Superior temporal gyrus (tissue), 1 donor: ENCODE data around the gene CIAO2B.

Source experiments
- DNase-seq: peaks from one replicate; pipeline ENCODE4 v3.0.0-alpha.2; 2016; ENCODE audit errors: extremely low spot score

The CIAO2B gene

DNA sequence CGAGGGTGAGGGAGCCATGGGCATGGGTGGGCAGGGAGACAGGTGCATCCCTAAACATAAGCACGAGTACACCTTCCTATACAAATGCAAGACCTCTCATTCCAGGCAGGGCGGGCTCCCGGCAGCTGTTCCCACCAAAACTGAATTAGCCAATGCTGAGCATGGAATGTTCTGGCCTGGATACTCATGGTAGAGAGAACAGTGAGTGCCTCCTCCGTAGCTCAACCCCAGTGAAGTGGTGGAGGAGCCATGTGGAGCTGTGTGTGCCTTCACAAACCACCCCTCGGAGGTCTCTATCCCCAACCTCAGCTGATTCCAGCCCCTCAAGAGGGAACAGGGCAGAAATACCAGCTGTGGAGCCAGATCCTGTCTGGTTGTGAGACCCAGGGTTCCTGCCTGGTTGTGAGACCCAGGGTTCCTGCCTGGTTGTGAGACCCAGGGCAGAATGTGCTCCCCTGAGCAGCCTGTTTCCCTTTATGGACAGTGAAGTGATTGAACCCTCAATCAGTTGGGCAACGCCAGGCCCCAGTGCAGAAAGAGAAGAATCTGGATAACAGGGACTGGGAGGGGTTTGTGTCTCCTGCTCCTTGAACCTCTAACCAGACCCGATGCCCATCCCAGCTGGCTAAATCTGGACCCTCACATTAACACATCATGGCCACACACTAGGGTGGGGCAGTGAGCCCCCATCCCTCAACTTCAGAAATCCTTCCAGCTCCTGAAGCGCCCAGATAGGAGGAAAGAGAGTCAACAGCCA is 13.1 kb downstream of the CIAO2B start:
- no peak for DNase-seq

DNA sequence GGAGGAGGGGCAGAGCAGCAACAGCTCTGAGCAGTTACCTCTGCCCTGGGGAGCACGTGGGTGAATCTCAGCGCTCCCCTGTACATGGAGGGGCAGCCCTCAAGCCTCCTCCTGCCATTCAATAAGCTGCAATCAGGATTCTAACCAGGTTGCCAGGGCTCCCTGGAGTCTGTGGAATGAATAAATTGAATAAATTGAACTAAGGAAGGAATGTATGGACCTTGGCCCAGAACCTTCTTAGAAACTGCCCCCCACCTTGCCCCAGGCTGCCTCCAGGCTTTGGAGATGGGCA is 14.0 kb downstream of the CIAO2B start:
- DNase-seq, result no peak

DNA sequence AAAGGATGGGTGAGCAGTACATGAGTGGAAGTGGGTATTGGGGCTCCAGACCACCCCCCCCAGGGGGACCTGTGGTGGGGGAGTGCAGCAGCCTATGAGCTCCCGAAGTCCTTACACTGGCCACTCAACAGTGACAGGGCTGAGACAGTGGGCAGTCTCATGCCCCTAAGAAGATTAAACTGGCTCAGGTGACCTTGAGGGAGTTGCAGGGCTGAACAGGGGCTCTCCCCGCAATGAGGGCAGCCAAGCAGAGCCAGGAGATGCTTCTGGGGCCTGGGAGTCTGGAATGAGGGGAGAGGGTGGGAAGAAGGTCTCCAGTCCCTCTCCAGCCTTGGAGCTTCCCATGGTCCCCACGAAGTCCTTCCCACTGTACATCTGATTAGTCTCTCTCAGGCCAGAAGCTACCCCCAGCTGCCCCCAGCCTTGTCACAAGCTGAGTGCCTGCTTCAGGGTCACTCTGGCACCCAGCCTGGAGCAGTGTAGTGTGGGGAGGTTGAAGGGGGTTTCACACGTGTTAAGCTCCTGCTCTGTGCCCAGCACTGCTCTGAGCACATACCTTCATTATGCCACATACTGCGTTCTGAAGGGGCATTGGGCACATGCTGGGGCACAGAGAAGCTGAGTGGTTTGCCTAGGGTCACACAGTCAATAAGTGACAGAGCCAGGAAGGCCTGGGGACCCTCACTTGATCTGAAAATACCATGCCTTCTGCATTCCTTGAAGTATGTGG is 14.5 kb downstream of the CIAO2B start:
- DNase-seq, result no peak

DNA sequence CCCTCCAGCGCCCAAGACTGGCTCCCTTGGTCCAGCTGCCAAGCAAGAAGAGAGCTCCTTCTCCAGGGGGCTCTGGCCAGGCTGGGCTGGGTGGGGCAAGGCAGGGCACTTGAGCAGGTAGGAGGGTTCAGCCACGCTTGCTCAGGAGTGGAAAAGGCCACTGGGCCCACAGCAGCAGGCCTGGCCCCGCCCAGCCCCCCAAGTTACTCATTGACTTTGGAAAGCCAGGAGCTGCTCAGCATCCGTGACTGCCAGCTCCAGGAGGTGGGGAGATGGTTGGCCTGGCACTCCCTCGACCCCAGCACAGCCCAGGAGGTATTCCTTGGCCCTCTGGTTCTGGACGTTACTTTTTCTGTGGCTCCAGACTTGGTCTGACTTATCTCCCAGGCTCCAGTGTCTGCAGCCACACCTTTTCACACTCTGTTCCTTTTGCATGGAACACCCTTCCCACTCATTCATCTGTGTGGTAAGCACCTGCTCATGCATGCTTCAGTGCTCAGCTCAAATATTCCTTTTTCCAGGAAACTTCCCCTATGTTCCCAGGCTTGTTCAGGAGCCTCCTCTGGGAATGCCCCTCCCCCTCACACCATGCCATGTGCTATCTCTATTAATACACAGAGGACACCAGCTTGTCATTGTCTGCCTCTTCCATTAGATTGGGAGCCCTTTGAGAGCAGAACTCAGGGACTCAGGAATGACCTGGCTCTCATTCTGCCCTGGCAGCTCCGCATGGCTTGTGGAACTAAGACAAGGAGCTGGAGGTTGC is 15.2 kb downstream of the CIAO2B start, which contains the start of gene CDH16:
Gene CDH16, minus strand, starts transcription at position 83 of the 766 bp plus-strand sequence. CDS start 820 bp downstream, outside the sequence.
- DNase-seq, result no peak

DNA sequence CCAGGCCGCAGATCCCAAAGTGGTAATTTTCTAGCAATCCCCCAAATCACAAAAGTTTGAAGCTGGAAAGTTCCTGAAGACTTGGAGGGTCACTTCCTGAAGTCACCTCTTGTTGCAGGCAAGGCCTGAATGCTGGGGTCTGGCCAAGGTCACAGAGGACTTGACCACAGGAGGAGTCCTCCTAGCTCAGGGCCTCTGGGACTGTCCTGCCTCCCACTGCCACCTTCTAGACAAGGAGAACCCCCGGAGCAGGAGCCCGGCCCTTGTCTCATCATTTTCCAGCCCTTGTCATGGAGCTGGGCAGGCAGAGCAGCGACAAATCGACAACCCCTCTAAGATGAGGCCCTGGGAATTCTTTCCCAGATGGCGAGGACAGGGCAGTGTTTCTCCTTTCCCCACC is 15.8 kb downstream of the CIAO2B start:
- DNase-seq, result no peak

DNA sequence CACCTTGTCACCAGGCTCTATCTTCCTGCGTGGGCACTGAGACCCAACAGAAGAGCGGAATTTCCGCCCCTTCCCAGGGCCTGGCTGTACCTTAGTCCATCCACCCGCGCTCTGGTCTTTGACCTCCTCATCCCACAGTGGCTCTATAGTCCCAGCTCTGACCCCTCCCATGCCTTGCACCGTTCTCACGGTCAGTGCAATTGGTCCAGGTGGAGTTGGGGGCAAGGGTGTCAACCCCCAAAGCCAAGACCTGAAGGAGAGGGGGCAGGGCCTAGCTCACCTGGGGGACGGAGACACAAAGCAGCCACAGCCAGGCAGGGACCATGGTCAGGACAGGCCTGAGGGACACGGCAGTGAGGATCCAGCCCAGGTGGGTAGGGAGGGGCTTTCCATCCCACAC is 16.5 kb downstream of the CIAO2B start:
- DNase-seq, result no peak

DNA sequence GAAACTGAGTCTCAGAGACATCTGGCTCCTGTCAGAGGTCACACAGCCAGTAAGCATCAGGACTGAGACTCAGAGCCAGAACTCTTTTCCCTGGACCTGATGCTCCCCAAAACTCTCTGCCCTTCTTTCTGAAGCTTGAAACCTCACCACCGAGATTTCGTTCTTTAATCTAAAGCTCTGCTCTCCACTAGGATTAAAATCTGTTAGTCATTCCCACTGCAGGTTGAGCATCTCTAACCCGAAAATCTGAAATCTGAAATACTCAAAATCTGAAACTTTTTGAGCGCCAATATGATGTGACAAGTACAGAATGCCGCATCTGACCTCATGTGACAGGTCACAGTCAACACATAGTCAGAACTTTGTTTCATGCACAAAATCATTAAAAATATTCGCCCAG is 17.7 kb downstream of the CIAO2B start:
- no peak for DNase-seq

DNA sequence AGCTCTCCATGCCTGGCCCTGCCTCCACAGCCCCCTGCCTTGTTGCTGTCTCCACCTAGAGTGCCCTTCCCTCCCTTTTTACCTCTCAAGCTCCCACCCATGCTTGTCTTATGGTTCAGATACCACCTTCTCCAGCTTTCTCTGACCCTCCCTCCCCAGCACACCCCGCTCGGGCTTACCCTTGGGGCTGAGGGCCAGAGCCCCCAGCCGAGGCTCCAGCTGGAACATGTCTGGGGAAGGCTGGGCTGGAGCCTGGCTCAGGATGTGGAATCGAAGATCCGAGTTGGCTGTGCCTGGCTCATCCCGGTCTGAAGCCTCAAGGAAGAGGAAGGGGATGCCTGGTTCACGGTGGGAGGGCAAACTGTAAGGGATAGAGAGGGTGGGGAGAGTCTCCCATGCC is 19.2 kb downstream of the CIAO2B start:
- no peak for DNase-seq

DNA sequence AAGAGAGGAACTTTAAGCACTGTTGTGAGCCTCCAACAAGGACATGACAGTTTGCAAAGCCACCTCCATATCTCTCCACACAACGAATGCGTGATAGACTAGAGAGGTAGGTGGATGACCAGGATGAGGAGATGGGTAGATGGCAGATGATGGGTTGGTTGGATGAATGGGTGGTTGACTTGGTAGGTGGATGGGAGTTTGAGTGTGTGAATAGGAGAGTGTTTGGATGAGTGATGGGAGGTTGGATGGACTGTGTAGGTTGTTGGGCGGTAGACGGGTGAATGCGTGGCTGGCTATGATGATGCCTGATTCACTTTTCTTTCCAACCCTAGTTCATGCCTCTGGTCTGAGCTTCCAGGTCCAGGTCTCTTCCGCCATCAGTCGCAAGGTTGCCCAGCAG is 19.7 kb downstream of the CIAO2B start:
- no peak for DNase-seq

DNA sequence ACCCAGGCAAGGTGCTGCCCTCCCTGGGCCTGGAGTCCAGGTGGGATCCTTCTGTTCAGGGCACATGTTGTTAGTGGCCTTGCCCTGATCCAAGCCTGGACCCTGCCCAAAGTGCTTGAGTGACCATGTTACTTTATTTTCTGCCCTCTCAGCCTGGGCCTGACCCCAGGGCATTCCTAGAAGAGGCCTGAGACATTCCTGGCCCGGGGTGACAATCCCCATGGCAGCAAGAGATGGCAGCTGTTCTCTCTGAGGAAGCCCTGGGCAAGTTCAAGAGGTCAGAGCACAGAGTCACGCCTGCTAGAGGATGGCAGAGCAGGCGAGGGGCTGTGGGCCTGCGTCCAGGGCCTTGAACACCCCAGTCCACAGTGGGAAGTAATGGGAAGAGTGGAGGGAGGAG is 20.5 kb downstream of the CIAO2B start:
- no peak for DNase-seq

DNA sequence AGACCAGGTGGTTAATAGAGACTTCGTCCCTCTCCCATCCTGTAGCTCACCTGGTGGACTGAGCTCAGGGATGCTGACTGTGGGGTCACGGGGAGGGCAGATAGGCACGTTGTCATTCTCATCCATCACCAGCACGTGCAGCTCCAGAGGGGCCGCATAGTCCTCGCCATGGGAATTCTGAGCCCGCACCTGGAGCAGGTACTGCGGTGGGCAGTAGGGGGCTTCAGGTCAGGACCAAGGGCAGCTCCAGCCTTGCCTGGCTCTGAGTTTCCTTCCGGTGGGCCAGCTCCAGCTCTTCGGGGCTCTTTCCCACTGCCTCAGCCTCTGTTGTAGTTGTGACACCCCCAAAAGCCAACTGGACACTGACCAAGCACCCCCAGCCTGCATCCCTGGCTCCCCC is 21.1 kb downstream of the CIAO2B start:
- DNase-seq, result no peak

DNA sequence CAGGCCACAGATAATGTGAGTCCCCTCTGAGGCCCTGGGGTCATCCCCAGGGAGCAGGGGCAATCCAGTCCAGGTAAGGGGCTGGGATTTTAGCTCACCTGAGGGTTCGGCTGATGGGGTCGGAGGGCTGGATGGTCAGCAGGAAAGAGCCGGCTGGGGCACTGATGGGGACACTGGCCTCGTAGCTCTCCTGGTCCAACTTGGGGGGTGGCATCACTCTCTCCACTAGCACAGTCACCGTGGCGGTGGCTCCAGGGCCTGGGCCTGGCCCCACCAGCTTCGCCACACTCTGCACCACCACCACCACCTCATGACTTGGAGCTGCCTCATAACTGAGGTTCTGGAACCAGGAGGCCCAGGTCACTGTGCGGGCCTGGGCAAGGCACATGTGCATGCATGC is 22.4 kb downstream of the CIAO2B start:
- DNase-seq, result no peak

DNA sequence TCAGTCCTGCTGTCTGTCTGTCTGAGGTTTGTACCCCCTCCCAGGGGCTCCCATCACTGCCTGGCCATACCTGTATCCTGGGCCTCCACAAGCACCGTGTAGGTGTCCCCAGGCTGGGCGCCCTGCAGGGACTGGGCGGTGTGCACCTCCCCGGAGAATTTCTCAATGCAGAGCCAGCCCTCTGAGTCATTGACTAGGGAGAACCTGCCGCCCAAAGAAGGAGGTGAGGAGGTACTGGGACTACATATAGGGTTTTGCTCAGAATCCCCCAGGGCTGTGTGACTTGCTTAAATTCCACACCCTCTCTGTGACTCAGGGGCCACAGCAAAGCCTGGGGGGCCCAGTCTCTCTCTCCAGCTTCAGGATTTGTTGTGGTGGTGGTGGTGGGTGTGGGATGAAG is 23.1 kb downstream of the CIAO2B start:
- DNase-seq, result no peak

DNA sequence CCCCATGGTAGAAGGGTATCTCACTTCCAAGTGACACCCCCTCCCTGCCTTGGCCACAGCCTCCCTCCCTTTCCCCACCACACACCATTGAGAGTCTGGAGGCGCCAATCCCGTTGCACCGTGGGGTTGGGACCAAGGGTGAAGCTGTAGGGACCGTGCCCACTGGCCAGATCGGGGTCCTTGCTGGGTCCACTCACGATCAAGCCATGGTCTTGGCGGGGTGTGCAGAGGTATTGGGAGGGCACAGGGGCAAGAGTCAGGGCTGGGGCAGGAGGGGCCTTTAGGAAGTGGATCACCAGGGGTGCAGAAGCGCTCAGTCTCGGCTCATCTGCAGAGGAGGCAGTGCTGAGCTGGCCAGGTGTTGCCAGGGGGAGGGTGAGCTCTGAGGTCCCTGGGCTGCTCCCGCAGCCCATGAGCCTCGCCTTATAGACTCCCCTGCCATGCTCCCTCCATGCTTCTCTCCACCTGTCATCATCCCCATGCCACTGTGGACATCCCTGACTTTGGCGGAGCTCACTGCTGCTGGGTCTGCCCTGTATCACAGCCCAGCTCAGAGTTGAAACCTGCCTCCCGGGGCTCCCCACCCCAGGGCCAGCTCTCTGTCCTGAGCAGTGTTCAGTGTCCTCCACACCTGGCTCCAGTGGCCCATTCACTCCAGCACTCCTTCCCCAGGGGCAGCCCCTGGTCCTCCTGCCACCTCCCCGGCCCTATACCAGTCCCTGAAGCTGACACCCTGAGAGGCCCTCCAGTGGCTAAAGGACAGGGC is 23.8 kb downstream of the CIAO2B start:
- DNase-seq, result no peak

DNA sequence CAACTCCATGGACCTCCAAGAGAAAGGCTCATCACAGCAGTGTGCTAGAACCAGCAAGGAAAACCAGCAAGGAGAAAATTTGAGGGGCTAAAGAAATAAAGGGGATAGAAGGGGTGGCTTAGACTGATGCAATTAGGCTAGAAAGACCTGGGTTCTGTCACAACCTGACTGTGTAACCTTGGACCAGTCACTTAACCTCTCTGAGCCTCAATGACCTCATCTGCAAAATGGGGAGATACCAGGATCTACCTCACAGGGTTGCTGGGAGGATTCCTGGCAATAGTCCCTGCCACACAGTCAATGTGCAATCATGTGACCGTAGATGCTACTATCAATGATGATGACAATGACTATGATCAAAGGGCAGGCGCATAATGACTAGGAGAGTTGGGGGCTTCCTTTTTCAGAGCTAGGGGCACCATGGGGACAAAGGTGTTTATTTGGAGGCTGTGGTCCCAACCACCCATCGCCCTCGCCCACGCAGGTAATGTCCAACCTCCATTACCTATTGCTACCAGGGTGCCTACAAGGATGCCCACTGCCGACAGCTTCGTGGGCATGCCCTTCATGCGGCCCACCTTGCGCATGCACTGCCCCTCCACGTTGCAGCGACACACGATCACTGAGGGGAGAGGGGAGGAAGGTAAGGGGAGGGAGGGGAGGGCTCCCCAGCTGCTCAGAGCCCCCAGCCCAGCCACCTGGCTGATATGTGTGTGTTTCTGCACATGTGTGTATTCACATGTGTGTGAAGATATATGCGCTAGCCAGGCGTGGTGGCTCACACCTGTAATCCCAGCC is 25.2 kb downstream of the CIAO2B start:
- no peak for DNase-seq

DNA sequence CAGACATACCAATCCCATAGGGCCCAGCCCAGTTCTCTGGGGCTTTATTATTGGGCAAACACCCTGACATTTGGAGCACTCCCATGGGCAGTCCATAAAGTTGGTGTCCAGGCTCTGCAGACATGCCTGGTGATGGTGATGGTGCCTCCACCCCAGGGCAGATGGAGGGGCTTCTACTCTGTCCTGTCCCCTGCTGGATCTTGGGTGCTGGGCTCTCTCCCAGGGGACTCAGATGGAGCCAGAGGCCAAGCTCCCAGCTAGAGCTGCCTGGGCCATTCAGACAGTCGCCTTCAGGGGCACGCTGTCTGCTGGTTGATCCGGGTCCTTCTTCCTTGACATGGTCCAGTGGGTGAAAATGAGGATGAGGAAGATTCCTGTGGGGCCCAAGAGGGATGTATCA is 26.1 kb downstream of the CIAO2B start:
- DNase-seq, result no peak

DNA sequence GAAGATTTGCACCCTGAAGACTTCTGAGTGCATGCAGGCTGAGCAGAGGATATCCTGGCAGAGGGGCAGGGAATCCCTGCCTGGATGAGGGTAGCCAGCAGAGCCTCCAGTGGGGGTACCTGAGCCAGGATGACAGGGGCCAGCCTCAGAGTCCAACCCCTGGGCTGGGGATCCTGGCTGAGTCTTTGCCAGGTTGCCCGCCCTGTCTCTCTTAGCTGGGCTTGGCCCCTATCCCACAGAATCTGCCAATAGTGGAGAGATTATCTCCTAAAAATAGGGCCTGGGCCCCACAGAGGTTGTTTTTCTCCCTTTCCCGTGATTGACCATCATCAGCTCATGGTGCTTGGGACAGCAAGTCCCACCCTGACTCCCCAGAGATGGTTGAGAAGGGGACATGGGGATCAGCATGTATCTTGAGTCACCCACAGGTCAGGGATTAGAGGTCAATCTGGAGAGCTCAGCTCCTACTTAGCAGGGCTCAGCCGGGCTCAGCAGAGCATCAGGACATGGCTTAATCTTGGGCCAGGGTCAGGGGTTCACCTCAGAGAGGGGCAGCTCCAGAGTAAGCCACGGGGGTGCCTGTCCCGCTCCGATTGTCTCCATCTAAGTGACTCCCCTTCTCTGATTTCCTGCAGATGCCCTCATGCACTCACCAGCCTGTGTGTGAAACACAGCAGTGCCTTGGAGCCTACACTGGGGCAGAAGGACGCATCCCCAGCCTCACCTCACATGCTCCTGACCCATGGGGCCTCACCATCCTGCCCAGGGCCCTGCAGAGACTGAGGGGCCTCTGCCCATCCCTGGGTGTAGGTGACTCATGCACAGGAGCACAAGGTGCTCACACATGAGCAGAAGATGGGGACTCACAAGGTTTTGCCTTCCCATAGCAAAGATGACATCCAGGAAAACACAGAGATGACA is 27.0 kb downstream of the CIAO2B start:
- no peak for DNase-seq

DNA sequence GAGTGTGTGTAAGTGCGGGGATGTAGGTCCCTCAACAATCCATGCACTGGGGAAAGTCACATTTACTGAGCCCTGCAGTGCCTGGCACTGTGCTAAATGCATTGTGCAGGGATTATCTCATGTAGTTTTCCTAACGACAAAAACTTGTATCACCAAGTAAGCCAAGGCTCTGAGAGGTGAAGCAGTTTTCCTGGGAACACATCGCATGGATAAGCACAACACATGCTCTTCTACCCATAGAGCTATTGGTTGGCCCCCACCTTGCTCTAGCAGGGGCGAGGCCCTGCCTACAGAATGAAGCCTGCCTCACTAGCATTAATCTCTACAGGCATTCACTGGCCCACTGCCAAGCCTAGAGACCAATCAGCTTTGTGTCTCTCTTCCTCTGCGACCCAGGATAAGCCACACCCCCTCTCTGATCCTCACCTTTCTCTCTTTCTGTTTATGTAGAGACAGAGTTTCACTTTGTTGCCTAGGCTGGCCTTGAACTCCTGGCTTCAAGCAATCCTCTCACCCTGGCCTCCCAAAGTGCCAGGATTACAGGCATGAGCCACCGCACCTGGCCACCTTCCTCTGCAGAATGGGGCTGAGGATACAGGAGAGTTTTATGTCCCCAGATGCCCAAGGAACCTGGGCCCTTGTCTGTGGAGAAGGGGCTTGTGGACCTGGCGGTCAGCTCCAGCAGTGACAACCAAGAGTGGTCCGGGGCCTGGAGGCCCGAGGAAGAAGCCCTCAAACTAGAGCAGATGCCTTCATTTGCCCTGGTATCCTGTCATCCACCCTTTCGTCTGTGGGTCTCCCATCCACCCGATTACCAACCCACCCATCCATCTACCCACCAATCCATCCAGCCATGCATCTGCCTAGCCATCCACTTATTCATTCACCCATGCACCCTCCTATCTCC is 28.3 kb downstream of the CIAO2B start:
- DNase-seq, result no peak
